WERI-Rb-1 (cell line): ENCODE measurements around the gene ZNF407.

Experiments used
- DNase-seq: peaks from one replicate; pipeline ENCODE4 v3.0.0-alpha.2; 2020
- H3K27ac ChIP-seq: fragments of 250-450 bp; sonication (Bioruptor Pico); 2 replicates; pipeline ENCODE4 v1.5.1; 2020; ENCODE audit warnings: mild to moderate bottlenecking, moderate library complexity
- H3K27me3 ChIP-seq: fragments of 250-450 bp; sonication (Bioruptor Pico); 2 replicates; pipeline ENCODE4 v1.5.1; 2021; ENCODE audit warnings: mild to moderate bottlenecking, low read depth, moderate library complexity; ENCODE audit not compliant: insufficient read depth, severe bottlenecking
- H3K36me3 ChIP-seq: fragments of 250-450 bp; sonication (Bioruptor Pico); 2 replicates; pipeline ENCODE4 v1.5.1; 2020; ENCODE audit warnings: mild to moderate bottlenecking, moderate library complexity
- H3K4me3 ChIP-seq: 2 replicates; pipeline ENCODE4 v1.5.1; 2011; ENCODE audit warnings: low read depth, mild to moderate bottlenecking, control low read depth, low read length
- H3K9me3 ChIP-seq: fragments of 250-450 bp; sonication (Bioruptor Pico); 2 replicates; pipeline ENCODE4 v1.5.1; 2021; ENCODE audit warnings: mild to moderate bottlenecking, moderate library complexity; ENCODE audit not compliant: severe bottlenecking
- TF ChIP-seq, protein P1 (sequence below): IDR thresholded peaks from 2 replicates; pipeline ENCODE4 v1.5.1; 2011; ENCODE audit warnings: low read depth, mild to moderate bottlenecking, control low read depth, inconsistent platforms, low read length

The ZNF407 gene

GRCh38 chr18:74982946-74983635 is 385.4 kb downstream of the ZNF407 start:
- Histone ChIP-seq H3K27me3 (no peaks in the 10 kb centered on the region), H3K27ac (no peak overlapping the region), H3K9me3 (no peaks in the 10 kb centered on the region), H3K4me3 (no peak overlapping the region), H3K36me3 (no peaks in the 10 kb centered on the region)
- TF ChIP-seq, protein P1, sequence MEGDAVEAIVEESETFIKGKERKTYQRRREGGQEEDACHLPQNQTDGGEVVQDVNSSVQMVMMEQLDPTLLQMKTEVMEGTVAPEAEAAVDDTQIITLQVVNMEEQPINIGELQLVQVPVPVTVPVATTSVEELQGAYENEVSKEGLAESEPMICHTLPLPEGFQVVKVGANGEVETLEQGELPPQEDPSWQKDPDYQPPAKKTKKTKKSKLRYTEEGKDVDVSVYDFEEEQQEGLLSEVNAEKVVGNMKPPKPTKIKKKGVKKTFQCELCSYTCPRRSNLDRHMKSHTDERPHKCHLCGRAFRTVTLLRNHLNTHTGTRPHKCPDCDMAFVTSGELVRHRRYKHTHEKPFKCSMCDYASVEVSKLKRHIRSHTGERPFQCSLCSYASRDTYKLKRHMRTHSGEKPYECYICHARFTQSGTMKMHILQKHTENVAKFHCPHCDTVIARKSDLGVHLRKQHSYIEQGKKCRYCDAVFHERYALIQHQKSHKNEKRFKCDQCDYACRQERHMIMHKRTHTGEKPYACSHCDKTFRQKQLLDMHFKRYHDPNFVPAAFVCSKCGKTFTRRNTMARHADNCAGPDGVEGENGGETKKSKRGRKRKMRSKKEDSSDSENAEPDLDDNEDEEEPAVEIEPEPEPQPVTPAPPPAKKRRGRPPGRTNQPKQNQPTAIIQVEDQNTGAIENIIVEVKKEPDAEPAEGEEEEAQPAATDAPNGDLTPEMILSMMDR, result no peak
- no peak for DNase-seq

DNA sequence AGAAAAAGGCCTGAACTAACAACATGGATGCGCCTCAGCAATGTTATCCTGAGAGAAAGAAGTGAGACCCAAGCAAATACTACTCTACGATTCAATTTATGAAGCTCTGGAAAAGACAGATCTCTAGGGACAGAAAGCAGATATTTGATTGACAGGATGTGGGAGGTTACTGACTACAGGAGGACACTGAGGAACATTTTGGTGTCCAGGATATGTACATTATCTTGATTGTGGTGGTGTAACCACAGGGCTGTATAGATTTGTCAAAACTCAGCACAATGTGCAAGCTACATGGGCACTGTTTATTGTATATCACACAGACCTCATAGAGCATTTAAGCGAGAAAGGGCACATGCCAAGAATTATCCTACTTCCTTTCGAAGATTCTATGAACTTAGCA is 391.5 kb downstream of the ZNF407 start:
- Histone ChIP-seq H3K9me3 (no peaks in the 10 kb centered on the region), H3K27ac (no peak overlapping the region), H3K4me3 (no peak overlapping the region), H3K36me3 (no peaks in the 10 kb centered on the region), H3K27me3 (no peaks in the 10 kb centered on the region)
- TF ChIP-seq, protein P1, result no peak
- no peak for DNase-seq

DNA sequence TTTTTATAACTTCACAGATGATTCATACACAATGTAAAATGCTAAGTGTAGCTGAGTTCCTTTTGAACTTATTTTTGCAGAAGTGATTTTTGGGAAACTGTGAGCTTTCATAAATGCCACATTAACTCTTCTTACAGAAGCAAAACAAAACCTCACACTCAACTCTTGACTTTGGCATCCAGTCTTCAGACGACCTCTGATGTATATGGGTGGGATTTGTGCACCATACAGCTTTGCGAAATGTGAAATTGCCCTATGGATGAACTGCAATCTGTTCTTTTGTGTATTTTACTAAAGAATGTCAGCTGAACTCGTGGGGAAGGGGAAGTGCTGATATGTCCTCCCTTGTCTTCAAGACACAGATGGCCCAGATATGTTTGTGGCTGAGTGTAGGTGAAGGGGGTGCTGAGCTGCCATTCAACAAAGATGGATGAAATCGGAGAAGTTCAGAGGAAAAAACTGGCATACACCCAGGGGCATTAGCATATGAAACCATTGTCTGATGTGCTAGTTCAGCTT is 393.0 kb downstream of the ZNF407 start:
- H3K9me3 ChIP-seq, result no peaks in the 10 kb centered on the region
- H3K27me3 ChIP-seq, result no peaks in the 10 kb centered on the region
- no peak overlapping the region for H3K27ac ChIP-seq
- TF ChIP-seq, protein P1, result no peak
- H3K4me3 ChIP-seq, result no peak overlapping the region
- DNase-seq, result no peak
- H3K36me3 ChIP-seq, result no peaks in the 10 kb centered on the region

DNA sequence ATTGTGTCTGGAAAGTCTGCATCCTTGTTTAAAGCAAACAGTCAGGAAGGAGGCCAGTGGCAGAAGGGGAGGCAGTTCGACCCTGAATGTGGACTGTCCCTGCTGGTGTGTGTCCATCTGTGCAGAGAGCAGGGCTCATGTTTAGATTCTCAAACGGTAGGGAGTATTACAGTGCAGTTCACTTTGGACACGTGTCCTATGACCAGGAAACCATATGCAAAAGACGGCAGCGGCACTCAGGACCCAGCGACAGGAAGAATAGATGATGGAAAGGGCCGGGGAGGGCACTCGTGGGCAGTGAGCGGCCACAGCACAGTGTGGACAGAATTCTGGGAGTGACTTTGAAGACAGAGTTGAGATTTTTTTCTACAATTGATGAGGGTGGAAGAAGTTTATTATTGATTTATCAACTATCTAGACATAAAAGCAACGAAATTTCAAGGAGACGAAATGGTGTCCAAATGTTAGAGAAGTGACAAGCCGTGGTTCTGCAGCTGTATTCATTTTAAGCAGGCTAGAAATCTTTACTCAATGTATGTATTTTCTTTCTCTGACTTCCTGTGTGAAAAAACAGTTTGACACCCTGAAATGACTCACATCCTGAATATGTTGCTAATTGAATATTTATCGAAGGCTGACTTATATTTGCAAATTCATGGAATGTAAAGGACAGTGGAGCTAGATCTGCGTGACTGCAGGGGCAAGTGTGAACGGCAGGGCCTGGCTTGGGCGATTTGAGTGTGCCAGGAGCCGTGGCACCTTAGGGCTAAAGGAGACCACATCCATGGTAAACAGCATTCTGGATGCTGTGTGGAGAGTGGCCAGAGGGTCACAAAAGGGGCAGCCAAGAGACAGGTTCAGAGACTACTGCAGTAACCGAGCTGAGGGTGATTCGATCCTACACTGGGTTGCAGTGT is 397.1 kb downstream of the ZNF407 start:
- H3K4me3 ChIP-seq, result no peak overlapping the region

GRCh38 chr18:74995419-74995736 is 397.7 kb downstream of the ZNF407 start:
- Histone ChIP-seq H3K27ac (no peak overlapping the region), H3K27me3 (no peaks in the 10 kb centered on the region), H3K36me3 (no peaks in the 10 kb centered on the region), H3K4me3 (no peak overlapping the region), H3K9me3 (no peaks in the 10 kb centered on the region)
- TF ChIP-seq, protein P1, result no peak
- DNase-seq, result no peak

More for the DNA sequence above, 397.1 kb downstream of the ZNF407 start:
- no peak for DNase-seq
- TF ChIP-seq, protein P1, result no peak
- Histone ChIP-seq H3K27me3 (no peaks in the 10 kb centered on the region), H3K36me3 (no peaks in the 10 kb centered on the region), H3K27ac (no peak overlapping the region), H3K9me3 (no peaks in the 10 kb centered on the region)
